ENCODE measurements around the gene VPS37B.

- TF ChIP-seq, protein P1, sequence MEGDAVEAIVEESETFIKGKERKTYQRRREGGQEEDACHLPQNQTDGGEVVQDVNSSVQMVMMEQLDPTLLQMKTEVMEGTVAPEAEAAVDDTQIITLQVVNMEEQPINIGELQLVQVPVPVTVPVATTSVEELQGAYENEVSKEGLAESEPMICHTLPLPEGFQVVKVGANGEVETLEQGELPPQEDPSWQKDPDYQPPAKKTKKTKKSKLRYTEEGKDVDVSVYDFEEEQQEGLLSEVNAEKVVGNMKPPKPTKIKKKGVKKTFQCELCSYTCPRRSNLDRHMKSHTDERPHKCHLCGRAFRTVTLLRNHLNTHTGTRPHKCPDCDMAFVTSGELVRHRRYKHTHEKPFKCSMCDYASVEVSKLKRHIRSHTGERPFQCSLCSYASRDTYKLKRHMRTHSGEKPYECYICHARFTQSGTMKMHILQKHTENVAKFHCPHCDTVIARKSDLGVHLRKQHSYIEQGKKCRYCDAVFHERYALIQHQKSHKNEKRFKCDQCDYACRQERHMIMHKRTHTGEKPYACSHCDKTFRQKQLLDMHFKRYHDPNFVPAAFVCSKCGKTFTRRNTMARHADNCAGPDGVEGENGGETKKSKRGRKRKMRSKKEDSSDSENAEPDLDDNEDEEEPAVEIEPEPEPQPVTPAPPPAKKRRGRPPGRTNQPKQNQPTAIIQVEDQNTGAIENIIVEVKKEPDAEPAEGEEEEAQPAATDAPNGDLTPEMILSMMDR (IDR thresholded peaks at IDR 0.05): no peak
- TF ChIP-seq POLR2A (IDR thresholded peaks at IDR 0.05): no peak
Observed at GRCh38 chr12:122850695-122851350, 45.1 kb downstream of the VPS37B start.
